ENCODE measurements around the gene CPA5. TPM values are rescaled to one million over a fixed set of nuclear protein-coding genes. Genes with fewer than 3 reads are reported as not detected.
A peak's percentile ranks its signal among the peaks of the same experiment; 100 is the strongest.

Gene CPA5
- total RNA-seq, 1 donor from 2014 or later: 0.68 TPM

DNA sequence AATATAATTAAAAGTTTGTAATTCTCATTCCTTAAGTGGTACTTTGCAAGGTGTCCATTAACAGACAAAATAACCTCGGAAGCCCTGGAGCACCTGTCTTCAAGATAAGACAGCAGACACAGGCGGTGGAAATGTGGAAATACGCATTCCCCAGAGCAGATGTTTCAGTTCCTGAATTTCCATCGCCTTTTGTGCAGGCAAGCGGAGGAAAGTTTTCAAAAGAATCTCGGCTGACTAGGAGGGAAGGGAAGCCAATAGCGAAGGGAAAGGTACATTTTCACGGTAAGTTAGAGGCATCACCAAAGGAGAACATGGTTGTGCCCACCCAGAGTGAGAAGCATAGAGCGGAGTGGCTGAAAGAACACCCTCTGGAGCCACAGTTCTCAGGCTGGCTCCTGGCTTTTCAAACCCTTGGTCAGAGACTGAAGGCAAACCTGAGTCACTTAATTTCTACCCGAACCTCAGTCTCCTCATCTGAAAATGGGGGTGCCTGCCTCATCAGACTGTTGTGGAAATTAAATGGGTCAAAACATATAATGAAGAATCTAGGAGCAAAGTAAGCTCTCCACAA lies 49.3 kb downstream of the CPA5 start:
- H3K9me3 Mint-ChIP-seq: no peaks in the 10 kb centered on the region
- DNase-seq (ENCODE audit: extremely low spot score, unreplicated experiment): no peak
- H3K27ac Mint-ChIP-seq: no peak overlapping the region
- H3K27me3 Mint-ChIP-seq: no peaks in the 10 kb centered on the region
- peaks cover 16% of the 10 kb centered on the region for H3K36me3 Mint-ChIP-seq
- H3K4me3 Mint-ChIP-seq: no peak overlapping the region
- peaks cover 67% of the 10 kb centered on the region for H3K4me1 Mint-ChIP-seq (ENCODE audit: unreplicated experiment)
- TF ChIP-seq, protein P1, sequence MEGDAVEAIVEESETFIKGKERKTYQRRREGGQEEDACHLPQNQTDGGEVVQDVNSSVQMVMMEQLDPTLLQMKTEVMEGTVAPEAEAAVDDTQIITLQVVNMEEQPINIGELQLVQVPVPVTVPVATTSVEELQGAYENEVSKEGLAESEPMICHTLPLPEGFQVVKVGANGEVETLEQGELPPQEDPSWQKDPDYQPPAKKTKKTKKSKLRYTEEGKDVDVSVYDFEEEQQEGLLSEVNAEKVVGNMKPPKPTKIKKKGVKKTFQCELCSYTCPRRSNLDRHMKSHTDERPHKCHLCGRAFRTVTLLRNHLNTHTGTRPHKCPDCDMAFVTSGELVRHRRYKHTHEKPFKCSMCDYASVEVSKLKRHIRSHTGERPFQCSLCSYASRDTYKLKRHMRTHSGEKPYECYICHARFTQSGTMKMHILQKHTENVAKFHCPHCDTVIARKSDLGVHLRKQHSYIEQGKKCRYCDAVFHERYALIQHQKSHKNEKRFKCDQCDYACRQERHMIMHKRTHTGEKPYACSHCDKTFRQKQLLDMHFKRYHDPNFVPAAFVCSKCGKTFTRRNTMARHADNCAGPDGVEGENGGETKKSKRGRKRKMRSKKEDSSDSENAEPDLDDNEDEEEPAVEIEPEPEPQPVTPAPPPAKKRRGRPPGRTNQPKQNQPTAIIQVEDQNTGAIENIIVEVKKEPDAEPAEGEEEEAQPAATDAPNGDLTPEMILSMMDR (conservative IDR thresholded peaks at IDR 0.05): no peak

DNA sequence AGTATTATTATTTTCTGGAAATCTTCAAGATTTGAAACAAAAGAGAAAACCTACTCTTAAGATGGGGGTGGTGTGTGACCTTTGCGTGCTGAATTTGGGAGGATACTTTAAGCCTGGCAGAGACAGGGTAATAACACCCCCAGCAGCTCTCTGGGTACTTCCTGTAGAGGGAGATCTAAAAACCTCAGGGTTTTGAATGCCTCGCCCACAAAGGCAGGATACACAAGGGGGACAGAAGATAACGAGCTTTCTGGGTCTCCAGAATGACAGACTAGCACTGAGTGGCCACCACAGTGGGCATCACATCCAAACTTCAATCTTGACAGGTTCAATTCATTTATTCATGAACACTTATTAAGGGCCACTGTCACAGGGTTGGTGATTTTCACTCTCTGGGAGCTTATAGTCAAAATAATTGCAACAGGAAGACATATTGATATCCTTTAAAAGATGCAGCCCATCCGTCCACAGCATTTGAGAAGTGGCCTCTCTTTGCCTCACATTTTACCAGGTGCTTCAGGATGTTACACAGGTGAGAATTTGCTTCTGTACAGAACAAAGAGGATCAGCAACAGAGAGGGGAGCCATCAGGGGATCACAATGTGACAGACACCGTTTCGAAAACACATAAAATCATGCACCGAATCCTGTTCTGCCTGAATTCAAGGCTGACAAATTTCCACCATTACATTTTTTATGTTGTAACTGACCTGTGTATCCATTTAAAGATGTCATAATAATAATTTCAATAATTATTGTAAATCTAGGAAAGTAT lies 50.0 kb downstream of the CPA5 start:
- Mint-ChIP-seq H3K9me3 (no peaks in the 10 kb centered on the region), H3K36me3 (peaks cover 20% of the 10 kb centered on the region), H3K4me1 (ENCODE audit: unreplicated experiment) (peaks cover 67% of the 10 kb centered on the region), H3K27ac (no peak overlapping the region), H3K4me3 (no peak overlapping the region), H3K27me3 (no peaks in the 10 kb centered on the region)
- TF ChIP-seq, protein P1 (conservative IDR thresholded peaks at IDR 0.05): no peak
- DNase-seq (ENCODE audit: extremely low spot score, unreplicated experiment): no peak

- no peaks in the 10 kb centered on the region for H3K27me3 Mint-ChIP-seq
- no peak overlapping the region for H3K27ac Mint-ChIP-seq
- H3K4me3 Mint-ChIP-seq: peak overlapping the region; percentile 3
- H3K36me3 Mint-ChIP-seq: peaks cover 28% of the 10 kb centered on the region
- H3K9me3 Mint-ChIP-seq: no peaks in the 10 kb centered on the region
- peaks cover 73% of the 10 kb centered on the region for H3K4me1 Mint-ChIP-seq (ENCODE audit: unreplicated experiment)
- TF ChIP-seq, protein P1 (conservative IDR thresholded peaks at IDR 0.05): no peak
- no peak for DNase-seq (ENCODE audit: extremely low spot score, unreplicated experiment)
These were observed 50.8 kb downstream of the CPA5 start for GRCh38 chr7:130395421-130395820.

DNA sequence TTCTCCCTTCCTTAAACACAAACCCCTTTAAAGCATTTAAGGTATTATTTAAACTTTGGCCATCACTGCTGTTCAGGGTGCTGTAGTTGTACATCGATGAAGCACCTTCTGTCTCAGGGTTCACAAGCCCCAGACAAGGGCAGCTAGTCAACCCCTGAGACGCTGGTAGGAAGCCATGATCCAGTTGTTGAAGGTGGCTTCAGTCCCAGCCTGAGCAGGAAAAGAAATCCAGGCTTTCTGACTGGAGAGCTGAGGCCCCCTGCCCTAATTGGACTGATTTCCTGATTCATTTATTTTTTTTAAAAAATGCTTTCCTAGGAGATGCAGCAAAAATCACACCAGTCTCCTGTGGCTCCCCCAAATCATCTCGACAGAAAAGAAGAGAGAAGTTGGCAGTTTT lies 51.5 kb downstream of the CPA5 start:
- Mint-ChIP-seq H3K4me1 (ENCODE audit: unreplicated experiment) (peaks cover 78% of the 10 kb centered on the region), H3K27ac (peak overlapping the region; percentile 64), H3K27me3 (no peaks in the 10 kb centered on the region), H3K9me3 (no peaks in the 10 kb centered on the region), H3K4me3 (peak overlapping the region; percentile 40), H3K36me3 (peaks cover 35% of the 10 kb centered on the region)
- DNase-seq (ENCODE audit: extremely low spot score, unreplicated experiment): no peak
- TF ChIP-seq, protein P1 (conservative IDR thresholded peaks at IDR 0.05): no peak

- no peaks in the 10 kb centered on the region for H3K9me3 Mint-ChIP-seq
- no peaks in the 10 kb centered on the region for H3K27me3 Mint-ChIP-seq
- H3K36me3 Mint-ChIP-seq: peaks cover 35% of the 10 kb centered on the region
- H3K27ac Mint-ChIP-seq: peak overlapping the region; percentile 22
- H3K4me1 Mint-ChIP-seq (ENCODE audit: unreplicated experiment): peaks cover 72% of the 10 kb centered on the region
- TF ChIP-seq, protein P1 (conservative IDR thresholded peaks at IDR 0.05): no peak
- DNase-seq (ENCODE audit: extremely low spot score, unreplicated experiment): no peak
- H3K4me3 Mint-ChIP-seq: peak overlapping the region; percentile 8
These were observed 52.6 kb downstream of the CPA5 start for GRCh38 chr7:130397051-130397757.
